ENCODE measurements around the gene PCBD2. TPM values are rescaled to one million over a fixed set of nuclear protein-coding genes. Genes with fewer than 3 reads are reported as not detected.
"Not testable (repeated sequence)": the region's sequence is repeated elsewhere in the genome, so short reads cannot be mapped to it uniquely, and the experiment has no call there.

Gene PCBD2
- total RNA-seq, 4 donors from 2014 or later = 8.0 to 12.8 (median 8.8) TPM

GRCh38 chr5:134905246-134905996 lies 490 bp downstream of the PCBD2 start:
- H3K36me3 ChIP-seq = peaks cover 0 to 33% (median 0%) of the 10 kb centered on the region in 3 donors
- H3K4me3 ChIP-seq = peak overlapping the region; percentile 81 to 98 (median 86)
- H3K4me1 ChIP-seq = peaks cover 6 to 28% (median 6%) of the 10 kb centered on the region in 3 donors
- WGBS, 2 donors = 0% methylated on average over 26 to 27 of the region's 54 CpGs
- no peaks in the 10 kb centered on the region for H3K27me3 ChIP-seq
- intact Hi-C loops (cut with DNase I) = no loop called here
- TF ChIP-seq CTCF (IDR thresholded peaks at IDR 0.05) (peak; percentile 64 to 84 (median 75)), POLR2A (IDR thresholded peaks at IDR 0.05) (no peak)
- H3K9me3 ChIP-seq = no peaks in the 10 kb centered on the region
- H3K27ac ChIP-seq = peak overlapping the region; percentile 96 to 100 (median 98)
- DNase-seq = no peak

- Histone ChIP-seq H3K27ac (peak overlapping the region; percentile 19 to 100 (median 98)), H3K9me3 (no peaks in the 10 kb centered on the region), H3K36me3 (peaks cover 0 to 33% (median 5%) of the 10 kb centered on the region in 3 donors), H3K4me3 (no peak overlapping the region), H3K4me1 (peaks cover 6 to 40% (median 6%) of the 10 kb centered on the region in 3 donors), H3K27me3 (no peaks in the 10 kb centered on the region)
- DNase-seq = no peak
- 92 to 100% methylated on average over 1 of the region's 1 CpG for WGBS, 2 donors
- intact Hi-C loops (cut with DNase I) = no loop called here
- TF ChIP-seq POLR2A (IDR thresholded peaks at IDR 0.05) (no peak), CTCF (IDR thresholded peaks at IDR 0.05) (no peak)
Measured at GRCh38 chr5:134906811-134907210, 1.9 kb downstream of the PCBD2 start.

- H3K27me3 ChIP-seq; intact Hi-C loops (cut with DNase I); H3K9me3 ChIP-seq; H3K4me3 ChIP-seq; DNase-seq: not testable (repeated sequence)
- H3K4me1 ChIP-seq = peaks cover 6 to 39% (median 6%) of the 10 kb centered on the region in 3 donors
- H3K36me3 ChIP-seq = peaks cover 0 to 72% (median 5%) of the 10 kb centered on the region in 3 donors
- H3K27ac ChIP-seq = peak overlapping the region in 2 of 4 donors; percentile 17 to 68
- WGBS, 2 donors = 97 to 100% methylated on average over 2 of the region's 2 CpGs
Measured at GRCh38 chr5:134910752-134911151, 5.8 kb downstream of the PCBD2 start.

GRCh38 chr5:134911285-134912206 lies 6.6 kb downstream of the PCBD2 start:
- peak overlapping the region in 3 of 4 donors; percentile 3 to 68 (median 17) for H3K27ac ChIP-seq
- no peak for TF ChIP-seq POLR2A (IDR thresholded peaks at IDR 0.05)
- no peak for DNase-seq
- no peaks in the 10 kb centered on the region for H3K27me3 ChIP-seq
- H3K4me3 ChIP-seq = no peak overlapping the region
- peaks cover 0 to 80% (median 5%) of the 10 kb centered on the region in 3 donors for H3K36me3 ChIP-seq
- WGBS, 2 donors = 73 to 79% methylated on average over 8 of the region's 8 CpGs
- intact Hi-C loops (cut with DNase I) = no loop called here
- peaks cover 0 to 31% (median 3%) of the 10 kb centered on the region in 3 donors for H3K4me1 ChIP-seq
- no peaks in the 10 kb centered on the region for H3K9me3 ChIP-seq

GRCh38 chr5:134913254-134913653 lies 8.3 kb downstream of the PCBD2 start:
- no peak overlapping the region for H3K4me3 ChIP-seq
- TF ChIP-seq CTCF (IDR thresholded peaks at IDR 0.05) (no peak), POLR2A (IDR thresholded peaks at IDR 0.05) (no peak)
- intact Hi-C loops (cut with DNase I) = no loop called here
- H3K36me3 ChIP-seq = peaks cover 0 to 94% (median 5%) of the 10 kb centered on the region in 3 donors
- peaks cover 0 to 30% (median 0%) of the 10 kb centered on the region in 3 donors for H3K4me1 ChIP-seq
- H3K27ac ChIP-seq = no peak overlapping the region
- no peaks in the 10 kb centered on the region for H3K9me3 ChIP-seq
- no peaks in the 10 kb centered on the region for H3K27me3 ChIP-seq
- no peak for DNase-seq
- WGBS, 2 donors = 96% methylated on average over 3 of the region's 3 CpGs

Measured in esophagus squamous epithelium (tissue), 5 donors.